GM19328 (cell line): ENCODE measurements around the gene MIER2.
"Not testable (repeated sequence)": the region's sequence is repeated elsewhere in the genome, so short reads cannot be mapped to it uniquely, and the experiment has no call there.

Source experiments
- ATAC-seq: cut with Tn5 transposase; IDR thresholded peaks from one replicate; pipeline ENCODE4 v1.9.1; 2021; ENCODE audit warnings: mild to moderate bottlenecking, moderate library complexity; ENCODE audit not compliant: unreplicated experiment

The MIER2 gene, protein sequence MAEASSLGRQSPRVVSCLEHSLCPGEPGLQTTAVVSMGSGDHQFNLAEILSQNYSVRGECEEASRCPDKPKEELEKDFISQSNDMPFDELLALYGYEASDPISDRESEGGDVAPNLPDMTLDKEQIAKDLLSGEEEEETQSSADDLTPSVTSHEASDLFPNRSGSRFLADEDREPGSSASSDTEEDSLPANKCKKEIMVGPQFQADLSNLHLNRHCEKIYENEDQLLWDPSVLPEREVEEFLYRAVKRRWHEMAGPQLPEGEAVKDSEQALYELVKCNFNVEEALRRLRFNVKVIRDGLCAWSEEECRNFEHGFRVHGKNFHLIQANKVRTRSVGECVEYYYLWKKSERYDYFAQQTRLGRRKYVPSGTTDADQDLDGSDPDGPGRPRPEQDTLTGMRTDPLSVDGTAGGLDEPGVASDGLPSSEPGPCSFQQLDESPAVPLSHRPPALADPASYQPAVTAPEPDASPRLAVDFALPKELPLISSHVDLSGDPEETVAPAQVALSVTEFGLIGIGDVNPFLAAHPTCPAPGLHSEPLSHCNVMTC

DNA sequence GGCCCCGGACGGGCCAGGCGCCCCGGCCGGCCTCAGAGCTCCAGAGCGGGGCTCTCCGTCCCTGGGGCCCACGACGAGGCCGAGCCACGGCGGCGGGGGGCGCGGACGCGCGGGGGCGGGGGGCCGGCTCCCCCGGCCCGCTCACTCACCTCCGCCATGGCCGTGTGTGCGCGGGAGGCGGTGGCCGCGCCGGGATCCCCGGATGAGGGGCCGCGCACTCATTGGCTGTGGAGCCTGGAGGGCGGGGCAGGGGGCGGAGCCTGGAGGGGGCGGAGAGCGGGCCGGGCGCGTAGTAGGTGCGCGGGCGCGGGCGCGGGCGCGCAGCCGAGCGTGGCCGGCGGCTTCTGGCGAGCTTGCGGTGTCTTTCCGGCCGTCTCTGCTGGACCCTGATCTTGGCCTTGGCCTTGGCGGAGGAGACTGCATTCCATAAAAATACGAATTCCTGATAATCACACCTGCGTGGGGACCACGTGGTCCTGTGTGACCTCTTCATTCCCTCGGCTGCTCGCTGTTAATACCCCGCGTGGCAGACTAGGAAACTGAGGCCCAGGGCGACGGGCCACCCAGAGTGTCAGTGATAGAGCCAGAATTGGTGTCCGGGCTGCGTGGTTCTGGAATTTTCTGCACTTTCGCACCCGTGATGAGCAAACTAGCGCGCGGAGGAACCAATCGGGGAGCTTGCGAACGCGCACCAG lies at the start of gene MIER2:
Gene MIER2, minus strand, starts transcription at position 172 of the 695 bp plus-strand sequence. Its CDS starts 14 bp downstream, at position 158.
- peak; percentile 82 for ATAC-seq

DNA sequence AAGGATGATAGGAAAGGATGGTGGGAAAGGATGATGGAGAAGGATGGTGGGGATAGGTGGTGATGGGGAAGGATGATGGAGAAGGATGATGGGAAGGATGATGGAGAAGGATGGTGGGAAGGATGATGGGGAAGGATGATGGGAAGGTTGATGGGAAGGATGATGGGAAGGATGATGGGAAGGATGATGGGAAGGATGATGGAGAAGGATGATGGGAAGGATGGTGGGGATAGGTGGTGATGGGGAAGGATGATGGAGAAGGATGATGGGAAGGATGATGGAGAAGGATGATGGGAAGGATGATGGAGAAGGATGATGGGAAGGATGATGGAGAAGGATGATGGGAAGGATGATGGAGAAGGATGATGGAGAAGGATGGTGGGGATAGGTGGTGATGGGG lies 49.0 kb upstream of the MIER2 start:
- ATAC-seq = not testable (repeated sequence)

DNA sequence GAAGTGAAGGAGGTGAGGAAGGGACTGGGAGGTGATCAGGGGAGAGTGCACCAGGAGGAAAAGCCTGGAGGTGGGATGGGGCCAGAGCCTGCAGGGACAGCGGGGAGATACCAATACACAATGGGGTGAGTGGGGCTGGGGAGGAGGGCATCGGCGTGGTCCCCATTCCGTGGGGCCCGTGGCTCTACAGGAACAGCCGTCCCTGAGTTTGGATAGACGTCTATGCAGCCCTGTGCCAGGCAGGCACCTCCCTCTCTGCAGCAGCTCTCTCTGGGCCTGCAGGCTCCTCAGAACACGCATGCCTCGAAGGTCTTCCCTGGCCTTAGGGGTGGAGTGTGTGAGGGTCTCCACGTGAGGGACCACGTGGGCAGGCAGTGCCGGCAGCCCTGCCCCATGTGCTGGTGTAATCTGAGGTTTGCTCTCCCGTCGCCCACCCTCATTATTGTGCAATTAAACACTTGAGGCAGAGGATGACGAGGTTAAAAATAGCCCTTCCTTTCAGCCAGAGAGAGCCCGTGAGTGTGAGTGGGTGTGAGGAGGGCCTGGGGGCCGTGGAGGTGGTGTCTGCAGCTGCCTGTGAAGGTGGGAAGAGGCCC lies 47.9 kb upstream of the MIER2 start:
- ATAC-seq = no peak

DNA sequence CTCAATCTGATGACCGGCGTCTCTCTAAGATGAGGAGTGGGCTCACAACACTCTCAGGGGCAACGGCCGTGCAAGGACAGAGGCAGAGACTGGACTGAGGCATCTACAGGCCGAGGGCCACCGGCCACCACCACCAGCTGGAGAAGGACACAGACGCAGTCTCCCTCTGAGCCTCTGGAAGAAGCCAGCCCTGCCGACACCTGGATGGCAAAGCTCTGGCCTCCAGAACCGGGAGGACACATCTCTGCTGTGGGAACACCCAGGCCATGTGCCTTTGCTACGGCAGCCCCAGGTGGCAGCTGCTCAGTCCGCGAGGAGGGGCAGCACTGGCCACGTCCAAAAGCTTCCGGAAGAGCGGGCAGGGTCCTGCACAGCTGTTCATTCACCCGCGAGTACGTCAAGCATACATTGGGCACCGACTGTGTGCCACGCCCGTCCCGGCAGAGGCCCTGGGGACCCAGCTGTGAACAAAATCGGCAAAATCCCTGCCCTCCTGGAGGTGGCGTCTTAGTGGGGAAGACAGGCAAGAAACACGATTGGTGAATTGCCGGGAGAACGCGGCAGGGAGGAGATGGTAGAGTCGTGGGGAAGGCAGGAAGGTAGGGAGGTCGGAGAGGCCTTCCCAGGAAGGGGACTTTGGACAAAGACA lies 47.3 kb upstream of the MIER2 start:
- no peak for ATAC-seq

DNA sequence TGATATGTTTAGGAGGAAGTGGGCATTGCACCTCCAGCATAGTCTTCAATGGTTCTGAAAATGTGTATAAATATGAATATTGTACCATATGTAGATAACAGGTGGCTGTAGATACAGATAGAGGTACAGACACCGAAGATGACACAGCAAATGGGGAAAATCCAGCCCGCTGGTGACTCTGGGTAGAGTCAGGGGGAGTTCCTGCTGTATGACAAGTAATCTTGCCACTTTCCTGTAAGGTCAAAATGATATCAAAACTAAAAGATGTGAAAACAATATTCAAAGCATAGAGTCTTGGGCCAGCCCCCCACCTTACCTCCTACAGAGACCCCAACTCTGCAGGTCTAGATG lies 46.6 kb upstream of the MIER2 start:
- ATAC-seq = no peak

DNA sequence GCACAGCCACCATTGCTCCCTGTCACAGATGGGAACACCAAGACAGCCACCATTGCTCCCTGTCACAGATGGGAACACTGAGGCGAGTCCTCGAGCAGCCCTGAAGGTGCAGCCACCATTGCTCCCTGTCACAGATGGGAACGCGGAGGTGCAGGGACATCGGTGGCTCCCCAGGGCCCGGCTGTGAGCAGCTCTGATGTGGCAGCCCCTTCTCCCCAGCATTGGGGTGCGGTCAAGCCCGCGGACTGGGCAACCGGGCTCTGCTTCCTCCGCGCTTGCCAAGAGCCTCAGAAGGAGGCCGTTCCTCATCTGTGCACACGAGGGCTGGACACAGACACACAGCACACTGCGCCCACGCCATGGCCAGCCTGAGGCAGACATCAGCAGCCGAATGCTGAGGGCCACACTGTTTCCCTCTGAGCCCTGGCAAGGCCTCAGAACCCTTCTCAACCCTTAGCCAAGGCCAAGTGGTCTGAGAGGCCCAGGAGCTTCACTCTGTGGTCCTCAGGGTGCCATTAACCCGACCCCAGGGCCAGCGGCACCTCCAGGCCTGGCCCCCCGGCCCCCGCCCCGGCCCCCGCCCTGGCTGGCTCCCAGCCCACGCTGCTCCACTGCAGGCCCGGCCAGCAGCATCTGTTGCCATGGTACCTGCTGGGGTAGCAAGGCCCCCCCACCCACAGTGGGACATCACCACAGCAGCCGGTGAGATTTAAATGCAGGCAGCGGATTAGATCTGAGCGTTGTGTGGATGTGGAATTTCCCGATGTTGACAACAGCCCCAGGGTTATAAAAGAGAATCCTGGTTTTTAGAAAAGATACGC lies 46.0 kb upstream of the MIER2 start:
- ATAC-seq = no peak

DNA sequence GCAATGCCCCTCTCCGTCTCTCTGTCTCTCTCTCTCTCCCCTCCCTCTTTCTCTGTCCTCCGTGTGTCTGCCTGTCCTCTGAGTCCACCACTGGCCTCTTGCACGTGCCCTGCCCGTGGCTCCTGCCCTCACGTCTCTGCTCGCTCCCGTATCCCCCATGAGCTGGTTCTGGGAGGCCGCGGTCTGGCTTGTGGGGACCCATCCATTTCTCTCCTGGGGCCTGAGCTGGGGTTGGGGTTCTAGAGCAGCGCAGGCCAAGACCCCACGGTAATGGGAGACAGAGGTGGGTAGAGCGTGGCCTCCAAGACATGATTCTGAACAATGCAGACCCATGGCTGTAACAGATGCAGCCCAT lies 45.3 kb upstream of the MIER2 start:
- ATAC-seq = no peak

DNA sequence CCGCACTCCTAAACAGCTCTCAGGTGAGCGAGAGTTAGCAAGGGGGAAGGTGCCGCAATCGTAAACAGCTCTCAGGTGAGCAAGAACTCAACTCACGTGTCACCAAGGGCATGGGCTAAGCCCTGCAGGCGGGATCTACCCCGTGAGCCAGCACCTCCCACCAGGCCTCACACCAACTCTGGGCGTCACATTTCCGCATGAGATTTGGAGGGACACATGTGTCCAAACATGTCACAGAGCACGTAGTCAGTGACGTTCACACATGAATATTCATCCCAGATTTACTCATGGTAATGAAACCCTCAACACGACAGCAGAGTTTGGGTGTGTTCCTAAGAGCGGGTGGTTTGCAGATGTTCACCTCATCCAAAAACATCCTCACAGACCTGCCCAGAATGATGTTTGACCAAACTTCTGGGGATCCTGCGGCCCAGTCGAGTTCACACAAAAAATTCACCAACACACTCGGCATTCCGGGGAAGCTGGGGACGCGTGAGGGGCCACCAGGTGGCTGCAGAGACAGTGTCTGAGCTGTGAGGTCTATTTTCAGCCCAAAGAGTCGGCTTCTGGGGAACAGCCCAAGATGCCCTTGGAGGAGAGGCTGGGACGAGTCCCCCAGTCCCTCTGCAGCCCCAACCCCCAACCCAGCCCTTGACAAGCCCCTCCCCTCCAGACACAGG lies 44.8 kb upstream of the MIER2 start:
- no peak for ATAC-seq

DNA sequence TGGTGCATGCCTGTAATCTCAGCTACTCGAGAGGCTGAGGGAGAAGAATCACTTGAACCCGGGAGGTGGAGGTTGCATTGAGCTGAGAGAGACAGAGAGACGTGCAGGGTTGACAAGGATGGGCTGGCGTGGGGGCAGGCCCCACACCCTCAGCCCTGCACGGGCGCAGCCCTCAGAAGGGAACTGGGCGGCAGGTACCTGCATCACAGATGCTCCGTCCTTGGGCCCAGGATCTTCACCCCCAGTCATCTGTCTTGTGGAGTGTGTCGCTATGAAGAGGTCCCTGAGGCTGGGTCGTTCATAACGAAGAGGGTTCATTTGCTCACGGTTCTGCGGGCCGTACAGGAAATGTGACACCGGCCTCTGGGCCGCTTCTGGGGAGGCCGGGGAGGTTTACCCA lies 44.1 kb upstream of the MIER2 start:
- no peak for ATAC-seq

DNA sequence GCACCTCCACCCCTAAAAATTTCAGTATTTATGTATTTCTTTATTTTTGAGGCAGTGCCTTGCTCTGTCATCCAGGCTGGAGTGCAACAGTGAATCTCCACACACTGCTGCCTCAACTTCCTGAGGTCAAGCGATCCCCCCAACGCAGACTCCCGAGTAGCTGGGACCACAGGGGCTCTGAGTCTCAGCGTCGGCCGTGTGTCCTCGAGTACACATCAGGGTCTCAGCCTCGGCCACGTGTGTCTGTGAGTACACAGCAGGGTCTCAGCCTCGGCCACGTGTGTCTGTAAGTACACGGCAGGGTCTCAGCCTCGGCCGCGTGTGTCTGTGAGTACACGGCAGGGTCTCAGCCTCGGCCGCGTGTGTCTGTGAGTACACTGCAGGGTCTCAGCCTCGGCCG lies 43.2 kb upstream of the MIER2 start:
- ATAC-seq = no peak

DNA sequence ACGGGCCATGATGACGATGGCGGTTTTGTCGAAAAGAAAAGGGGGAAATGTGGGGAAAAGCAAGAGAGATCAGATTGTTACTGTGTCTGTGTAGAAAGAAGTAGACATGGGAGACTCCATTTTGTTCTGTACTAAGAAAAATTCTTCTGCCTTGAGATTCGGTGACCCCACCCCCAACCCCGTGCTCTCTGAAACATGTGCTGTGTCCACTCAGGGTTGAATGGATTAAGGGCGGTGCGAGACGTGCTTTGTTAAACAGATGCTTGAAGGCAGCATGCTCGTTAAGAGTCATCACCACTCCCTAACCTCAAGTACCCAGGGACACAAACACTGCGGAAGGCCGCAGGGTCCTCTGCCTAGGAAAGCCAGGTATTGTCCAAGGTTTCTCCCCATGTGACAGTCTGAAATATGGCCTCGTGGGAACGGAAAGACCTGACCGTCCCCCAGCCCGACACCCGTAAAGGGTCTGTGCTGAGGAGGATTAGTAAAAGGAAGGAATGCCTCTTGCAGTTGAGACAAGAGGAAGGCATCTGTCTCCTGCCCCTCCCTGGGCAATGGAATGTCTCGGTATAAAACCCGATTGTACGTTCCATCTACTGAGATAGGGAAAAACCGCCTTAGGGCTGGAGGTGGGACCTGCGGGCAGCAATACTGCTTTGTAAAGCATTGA lies 42.2 kb upstream of the MIER2 start:
- not testable (repeated sequence) for ATAC-seq

DNA sequence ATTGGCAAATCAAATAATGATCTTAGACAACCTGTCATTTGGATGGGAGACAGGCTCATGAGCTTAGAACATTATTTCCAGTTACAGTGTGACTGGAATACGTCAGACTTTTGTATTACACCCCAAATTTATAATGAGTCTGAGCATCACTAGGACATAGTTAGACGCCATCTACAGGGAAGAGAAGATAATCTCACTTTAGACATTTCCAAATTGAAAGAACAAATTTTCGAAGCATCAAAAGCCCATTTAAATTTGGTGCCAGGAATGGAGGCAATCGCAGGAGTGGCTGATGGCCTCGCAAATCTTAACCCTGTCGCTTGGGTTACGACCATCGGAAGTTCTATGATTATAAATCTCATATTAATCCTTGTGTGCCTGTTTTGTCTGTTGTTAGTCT lies 41.6 kb upstream of the MIER2 start:
- not testable (repeated sequence) for ATAC-seq

DNA sequence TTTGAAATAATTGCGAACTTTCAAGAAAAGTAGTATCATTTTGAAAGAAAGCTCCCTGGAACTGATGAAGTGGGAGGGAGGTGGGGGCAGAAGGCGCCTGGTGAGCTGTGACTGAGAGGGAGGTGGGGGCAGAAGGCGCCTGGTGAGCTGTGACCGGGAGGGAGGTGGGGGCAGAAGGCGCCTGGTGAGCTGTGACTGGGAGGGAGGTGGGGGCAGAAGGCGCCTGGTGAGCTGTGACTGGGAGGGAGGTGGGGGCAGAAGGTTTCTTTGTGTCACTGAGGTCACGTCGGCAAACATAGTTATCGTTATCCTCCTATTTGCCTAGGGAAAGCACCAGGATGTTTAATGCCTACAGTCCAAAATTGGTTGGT lies 40.2 kb upstream of the MIER2 start:
- ATAC-seq = no peak

DNA sequence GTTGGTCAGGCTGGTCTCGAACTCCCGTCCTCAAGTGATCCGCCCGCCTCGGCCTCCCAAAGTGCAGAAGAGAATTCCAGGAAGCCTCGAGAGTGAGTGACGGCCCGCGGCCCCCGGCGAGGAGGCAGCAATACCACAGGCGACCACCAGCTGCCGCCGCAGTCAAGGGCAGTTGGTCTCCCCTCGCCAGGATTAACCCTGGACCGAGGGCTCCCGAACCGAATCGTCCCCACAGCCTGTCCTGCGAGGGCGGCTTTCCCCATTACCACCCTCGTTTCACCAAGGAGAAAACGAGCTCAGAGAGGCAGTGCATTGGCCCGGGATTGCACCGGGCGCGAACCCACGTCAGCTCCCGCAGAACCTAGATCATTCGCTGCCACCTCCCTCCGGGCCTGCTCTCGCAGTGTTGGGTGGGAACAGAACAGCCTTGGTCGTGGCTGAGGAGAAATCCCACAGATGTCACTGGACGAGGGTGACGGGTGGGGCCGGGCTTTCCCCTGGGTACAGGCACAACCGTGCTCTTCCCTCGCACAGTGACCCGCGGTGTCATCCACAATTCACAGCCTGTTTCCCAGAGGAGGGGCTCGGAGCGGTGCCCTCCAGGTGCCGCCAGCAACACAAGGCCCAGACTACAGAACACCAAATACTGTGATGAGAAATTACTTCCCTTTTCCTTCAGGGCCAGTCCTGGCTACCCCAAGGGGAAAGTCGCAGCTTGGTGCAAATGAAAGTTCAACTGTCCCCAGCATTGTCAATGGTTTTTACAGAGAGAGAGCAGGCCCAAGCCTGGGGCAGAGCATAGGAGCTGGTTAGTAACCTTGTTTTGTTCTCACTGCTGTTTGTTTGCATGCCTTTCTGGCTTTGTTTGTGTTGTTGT lies 39.6 kb upstream of the MIER2 start:
- ATAC-seq = no peak

DNA sequence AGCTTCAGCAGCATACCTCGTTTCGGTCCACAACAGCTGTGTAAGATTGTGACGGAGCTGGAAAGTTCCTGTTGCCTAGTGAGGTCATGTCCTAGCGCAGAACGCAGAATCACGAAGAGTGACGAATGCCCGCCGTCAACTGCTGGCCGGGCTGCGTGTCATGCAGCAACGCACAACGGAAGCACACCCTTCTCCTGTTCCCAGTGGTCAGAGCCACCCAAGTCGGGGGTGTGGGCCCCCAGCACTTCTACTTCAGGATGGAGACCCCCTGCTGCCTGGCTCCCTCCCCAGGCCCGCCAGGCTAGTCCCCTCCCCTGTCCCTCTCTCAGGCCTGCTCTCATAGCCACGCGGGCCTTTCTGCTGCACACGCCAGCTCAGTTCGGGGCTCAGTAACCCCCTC lies 38.4 kb upstream of the MIER2 start:
- no peak for ATAC-seq

DNA sequence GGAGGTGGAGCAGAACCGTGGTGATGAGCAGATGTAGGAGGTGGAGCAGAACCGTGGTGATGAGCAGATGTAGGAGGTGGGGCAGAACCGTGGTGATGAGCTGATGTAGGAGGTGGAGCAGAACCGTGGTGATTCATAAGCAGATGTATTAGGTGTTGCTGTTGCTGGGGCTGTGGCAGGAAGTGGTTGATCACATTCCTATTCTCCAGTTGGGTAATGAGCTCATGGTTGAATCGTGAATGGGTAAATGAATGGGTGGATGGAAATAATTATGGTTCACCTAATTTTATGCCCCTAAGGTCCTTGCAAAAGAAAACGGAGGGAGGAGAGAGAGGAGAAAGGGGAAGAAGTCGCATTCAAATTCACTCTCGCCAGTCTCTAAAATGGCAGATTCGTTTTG lies 38.0 kb upstream of the MIER2 start:
- ATAC-seq = not testable (repeated sequence)

DNA sequence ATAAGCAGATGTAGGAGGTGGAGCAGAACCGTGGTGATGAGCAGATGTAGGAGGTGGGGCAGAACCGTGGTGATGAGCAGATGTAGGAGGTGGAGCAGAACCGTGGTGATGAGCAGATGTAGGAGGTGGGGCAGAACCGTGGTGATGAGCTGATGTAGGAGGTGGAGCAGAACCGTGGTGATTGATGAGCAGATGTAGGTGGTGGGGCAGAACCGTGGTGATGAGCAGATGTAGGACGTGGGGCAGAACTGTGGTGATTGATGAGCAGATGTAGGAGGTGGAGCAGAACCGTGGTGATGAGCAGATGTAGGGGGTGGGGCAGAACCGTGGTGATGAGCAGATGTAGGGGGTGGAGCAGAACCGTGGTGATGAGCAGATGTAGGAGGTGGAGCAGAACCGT lies 37.3 kb upstream of the MIER2 start:
- ATAC-seq = not testable (repeated sequence)

DNA sequence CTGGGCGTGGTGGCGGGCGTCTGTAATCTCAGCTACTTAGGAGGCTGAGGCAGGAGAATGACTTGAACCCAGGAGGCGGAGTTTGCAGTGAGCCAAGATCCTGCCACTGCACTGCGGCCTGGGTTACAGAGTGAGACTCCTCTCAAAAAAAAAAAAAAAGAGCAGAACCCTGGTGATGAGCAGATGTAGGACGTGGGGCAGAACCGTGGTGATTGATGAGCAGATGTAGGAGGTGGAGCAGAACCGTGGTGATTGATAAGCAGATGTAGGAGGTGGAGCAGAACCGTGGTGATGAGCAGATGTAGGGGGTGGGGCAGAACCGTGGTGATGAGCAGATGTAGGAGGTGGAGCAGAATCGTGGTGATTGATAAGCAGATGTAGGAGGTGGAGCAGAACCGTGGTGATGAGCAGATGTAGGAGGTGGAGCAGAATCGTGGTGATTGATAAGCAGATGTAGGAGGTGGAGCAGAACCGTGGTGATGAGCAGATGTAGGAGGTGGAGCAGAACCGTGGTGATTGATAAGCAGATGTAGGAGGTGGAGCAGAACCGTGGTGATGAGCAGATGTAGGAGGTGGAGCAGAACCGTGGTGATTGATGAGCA lies 36.1 kb upstream of the MIER2 start:
- not testable (repeated sequence) for ATAC-seq
